ENCODE results near the gene UGT1A8.

The UGT1A8 gene

GRCh38 chr2:233708942-233709341 is 91.5 kb downstream of the UGT1A8 start:
- CTCF ChIA-PET: interaction anchor here (0.6 kb wide), 1 partner anchor 1971 kb away, joined by 3 read pairs; no protein-coding TSS in a partner anchor

GRCh38 chr2:233711312-233712008 is 94.0 kb downstream of the UGT1A8 start:
- no peak for TF ChIP-seq ARNT (IDR thresholded peaks at IDR 0.05)
- no peak for TF ChIP-seq FOXK2 (IDR thresholded peaks at IDR 0.05)
- no peak for TF ChIP-seq CTBP1 (IDR thresholded peaks at IDR 0.05; ENCODE audit: borderline replicate concordance)
- no peak for TF ChIP-seq PKNOX1 (IDR thresholded peaks at IDR 0.05)
- no peak for TF ChIP-seq HDGF (IDR thresholded peaks at IDR 0.05; ENCODE audit: borderline replicate concordance)
- CTCF ChIA-PET: interaction anchor here (1.0 kb wide), 1 partner anchor 10 kb away, joined by 3 read pairs; no protein-coding TSS in a partner anchor
- peak; percentile 65 for DNase-seq (ENCODE audit: extremely low spot score)
- POLR2A ChIA-PET: no interaction called here

More at GRCh38 chr2:233708942-233709341, 91.5 kb downstream of the UGT1A8 start:
- POLR2A ChIA-PET: no interaction called here
- no peak for DNase-seq (ENCODE audit: extremely low spot score)
- TF ChIP-seq TARDBP (IDR thresholded peaks at IDR 0.05) (no peak), CTBP1 (IDR thresholded peaks at IDR 0.05; ENCODE audit: borderline replicate concordance) (no peak), FOXK2 (IDR thresholded peaks at IDR 0.05) (no peak), SUZ12 (IDR thresholded peaks at IDR 0.05) (no peak), L3MBTL2 (conservative IDR thresholded peaks at IDR 0.05) (no peak), NFRKB (IDR thresholded peaks at IDR 0.05) (no peak), BHLHE40 (IDR thresholded peaks at IDR 0.05; ENCODE audit: borderline replicate concordance) (no peak), ARNT (IDR thresholded peaks at IDR 0.05) (no peak), ZNF384 (IDR thresholded peaks at IDR 0.05) (no peak), ELF4 (IDR thresholded peaks at IDR 0.05) (no peak), FOXA1 (IDR thresholded peaks at IDR 0.05) (no peak)

GRCh38 chr2:233712611-233713261 is 95.3 kb downstream of the UGT1A8 start, which contains the start of gene UGT1A5:
UGT1A5 (plus strand) TSS chr2:233712907; CDS start chr2:233712992, 85 bp downstream.
- DNase-seq (ENCODE audit: extremely low spot score): no peak
- CTCF ChIA-PET: no interaction called here
- POLR2A ChIA-PET: no interaction called here
- TF ChIP-seq ELF4 (IDR thresholded peaks at IDR 0.05): no peak

GRCh38 chr2:233713262-233713615 is 95.8 kb downstream of the UGT1A8 start:
- no peak for DNase-seq (ENCODE audit: extremely low spot score)
- CTCF ChIA-PET: no interaction called here
- POLR2A ChIA-PET: no interaction called here
- TF ChIP-seq FOXK2 (IDR thresholded peaks at IDR 0.05) (no peak), TARDBP (IDR thresholded peaks at IDR 0.05) (no peak), HDGF (IDR thresholded peaks at IDR 0.05; ENCODE audit: borderline replicate concordance) (no peak), NFRKB (IDR thresholded peaks at IDR 0.05) (no peak), SUZ12 (IDR thresholded peaks at IDR 0.05) (no peak), ZNF384 (IDR thresholded peaks at IDR 0.05) (no peak), FOXA1 (IDR thresholded peaks at IDR 0.05) (no peak)

- POLR2A ChIA-PET: no interaction called here
- DNase-seq (ENCODE audit: extremely low spot score): no peak
- TF ChIP-seq CTBP1 (IDR thresholded peaks at IDR 0.05; ENCODE audit: borderline replicate concordance): no peak
- TF ChIP-seq LEF1 (IDR thresholded peaks at IDR 0.05; ENCODE audit: borderline replicate concordance): no peak
- no peak for TF ChIP-seq L3MBTL2 (conservative IDR thresholded peaks at IDR 0.05)
- TF ChIP-seq FOXM1 (IDR thresholded peaks at IDR 0.05; ENCODE audit: borderline replicate concordance): no peak
- no peak for TF ChIP-seq BHLHE40 (IDR thresholded peaks at IDR 0.05; ENCODE audit: borderline replicate concordance)
- no peak for TF ChIP-seq TARDBP (IDR thresholded peaks at IDR 0.05)
- no peak for TF ChIP-seq ELF4 (IDR thresholded peaks at IDR 0.05)
- no peak for TF ChIP-seq SUZ12 (IDR thresholded peaks at IDR 0.05)
- TF ChIP-seq FOXA1 (IDR thresholded peaks at IDR 0.05): no peak
- no peak for TF ChIP-seq NFRKB (IDR thresholded peaks at IDR 0.05)
- TF ChIP-seq ZNF384 (IDR thresholded peaks at IDR 0.05): no peak
- TF ChIP-seq FOXK2 (IDR thresholded peaks at IDR 0.05): no peak
- no peak for TF ChIP-seq ARNT (IDR thresholded peaks at IDR 0.05)
- no peak for TF ChIP-seq SP1 (IDR thresholded peaks at IDR 0.05)
- CTCF ChIA-PET: no interaction called here
These were observed 96.7 kb downstream of the UGT1A8 start for GRCh38 chr2:233714121-233714520.

GRCh38 chr2:233718552-233718951 is 101.1 kb downstream of the UGT1A8 start, which contains the start of gene UGT1A4:
UGT1A4 (plus strand) TSS chr2:233718736; CDS start chr2:233718821, 85 bp downstream.
- no peak for DNase-seq (ENCODE audit: extremely low spot score)
- no peak for TF ChIP-seq SUZ12 (IDR thresholded peaks at IDR 0.05)
- no peak for TF ChIP-seq LEF1 (IDR thresholded peaks at IDR 0.05; ENCODE audit: borderline replicate concordance)
- TF ChIP-seq ARNT (IDR thresholded peaks at IDR 0.05): no peak
- TF ChIP-seq FOXM1 (IDR thresholded peaks at IDR 0.05; ENCODE audit: borderline replicate concordance): no peak
- TF ChIP-seq NFRKB (IDR thresholded peaks at IDR 0.05): no peak
- TF ChIP-seq HDGF (IDR thresholded peaks at IDR 0.05; ENCODE audit: borderline replicate concordance): no peak
- TF ChIP-seq CTBP1 (IDR thresholded peaks at IDR 0.05; ENCODE audit: borderline replicate concordance): no peak
- TF ChIP-seq FOXA1 (IDR thresholded peaks at IDR 0.05): no peak
- no peak for TF ChIP-seq FOXK2 (IDR thresholded peaks at IDR 0.05)
- no peak for TF ChIP-seq PKNOX1 (IDR thresholded peaks at IDR 0.05)
- no peak for TF ChIP-seq ELF4 (IDR thresholded peaks at IDR 0.05)
- no peak for TF ChIP-seq SP1 (IDR thresholded peaks at IDR 0.05)
- no peak for TF ChIP-seq BHLHE40 (IDR thresholded peaks at IDR 0.05; ENCODE audit: borderline replicate concordance)
- TF ChIP-seq ZNF384 (IDR thresholded peaks at IDR 0.05): no peak
- POLR2A ChIA-PET: no interaction called here
- CTCF ChIA-PET: no interaction called here
